Measurements from ENCODE around the gene GALNT11. TPM values are rescaled to one million over a fixed set of nuclear protein-coding genes. Genes with fewer than 3 reads are reported as not detected.

Gene GALNT11
- polyA plus RNA-seq, 2 of the 4 experiments (the other 2 are of a cell fraction), result 27.4 to 44.3 TPM

DNA sequence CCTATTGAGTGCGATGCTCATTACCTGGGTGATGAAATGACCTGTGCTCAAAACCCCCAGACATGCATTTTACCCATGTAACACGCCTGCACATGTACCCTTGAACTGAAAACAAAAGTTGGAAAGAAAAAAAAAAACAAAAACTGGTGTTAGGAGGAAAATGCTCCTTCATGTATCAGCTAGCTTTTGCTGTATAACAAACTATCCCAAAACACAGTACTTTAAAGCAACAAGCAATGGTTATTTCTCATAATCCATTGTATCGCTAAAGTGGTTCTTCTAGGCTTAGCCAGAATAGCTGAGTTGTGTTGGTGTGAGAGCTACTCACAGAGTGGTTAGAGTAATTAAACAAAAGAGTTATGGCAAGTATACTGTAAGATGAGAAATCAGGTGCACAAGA is 12.2 kb upstream of the GALNT11 start (continued):
- TF ChIP-seq POLR2AphosphoS2 (conservative IDR thresholded peaks at IDR 0.05; ENCODE audit: low read length), result no peak
- TF ChIP-seq FOSL2 (IDR thresholded peaks at IDR 0.05), result no peak
- no peak for TF ChIP-seq FOSL2 (CRISPR knock-in tag; IDR thresholded peaks at IDR 0.05)
- TF ChIP-seq, protein P1, sequence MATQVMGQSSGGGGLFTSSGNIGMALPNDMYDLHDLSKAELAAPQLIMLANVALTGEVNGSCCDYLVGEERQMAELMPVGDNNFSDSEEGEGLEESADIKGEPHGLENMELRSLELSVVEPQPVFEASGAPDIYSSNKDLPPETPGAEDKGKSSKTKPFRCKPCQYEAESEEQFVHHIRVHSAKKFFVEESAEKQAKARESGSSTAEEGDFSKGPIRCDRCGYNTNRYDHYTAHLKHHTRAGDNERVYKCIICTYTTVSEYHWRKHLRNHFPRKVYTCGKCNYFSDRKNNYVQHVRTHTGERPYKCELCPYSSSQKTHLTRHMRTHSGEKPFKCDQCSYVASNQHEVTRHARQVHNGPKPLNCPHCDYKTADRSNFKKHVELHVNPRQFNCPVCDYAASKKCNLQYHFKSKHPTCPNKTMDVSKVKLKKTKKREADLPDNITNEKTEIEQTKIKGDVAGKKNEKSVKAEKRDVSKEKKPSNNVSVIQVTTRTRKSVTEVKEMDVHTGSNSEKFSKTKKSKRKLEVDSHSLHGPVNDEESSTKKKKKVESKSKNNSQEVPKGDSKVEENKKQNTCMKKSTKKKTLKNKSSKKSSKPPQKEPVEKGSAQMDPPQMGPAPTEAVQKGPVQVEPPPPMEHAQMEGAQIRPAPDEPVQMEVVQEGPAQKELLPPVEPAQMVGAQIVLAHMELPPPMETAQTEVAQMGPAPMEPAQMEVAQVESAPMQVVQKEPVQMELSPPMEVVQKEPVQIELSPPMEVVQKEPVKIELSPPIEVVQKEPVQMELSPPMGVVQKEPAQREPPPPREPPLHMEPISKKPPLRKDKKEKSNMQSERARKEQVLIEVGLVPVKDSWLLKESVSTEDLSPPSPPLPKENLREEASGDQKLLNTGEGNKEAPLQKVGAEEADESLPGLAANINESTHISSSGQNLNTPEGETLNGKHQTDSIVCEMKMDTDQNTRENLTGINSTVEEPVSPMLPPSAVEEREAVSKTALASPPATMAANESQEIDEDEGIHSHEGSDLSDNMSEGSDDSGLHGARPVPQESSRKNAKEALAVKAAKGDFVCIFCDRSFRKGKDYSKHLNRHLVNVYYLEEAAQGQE (IDR thresholded peaks at IDR 0.05), result no peak

DNA sequence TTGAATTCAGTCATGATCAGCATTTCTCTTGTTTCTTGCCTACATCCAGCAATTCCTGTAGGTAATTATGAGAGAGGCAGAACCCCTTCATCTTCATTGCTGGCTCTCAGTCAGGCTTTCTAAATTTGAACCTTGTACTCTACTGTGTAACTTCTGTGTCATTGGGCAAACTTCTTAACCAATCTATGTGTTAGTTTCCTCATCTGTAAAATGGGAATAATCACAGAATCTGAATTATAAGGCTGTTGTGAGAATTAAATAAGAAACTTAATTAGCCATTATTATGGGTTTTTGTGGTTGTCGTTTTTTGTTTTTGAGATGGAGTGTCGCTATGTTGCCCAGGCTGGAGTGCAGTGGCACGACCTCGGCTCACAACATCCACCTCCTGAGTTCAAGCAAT is 11.5 kb upstream of the GALNT11 start:
- TF ChIP-seq CHD2 (IDR thresholded peaks at IDR 0.05; ENCODE audit: low read length, partially characterized antibody) (no peak), HOXB5 (CRISPR knock-in tag; IDR thresholded peaks at IDR 0.05) (no peak), RARB (CRISPR knock-in tag; IDR thresholded peaks at IDR 0.05) (no peak), CBX2 (IDR thresholded peaks at IDR 0.05; ENCODE audit: borderline replicate concordance, low read depth) (no peak), RAD21 (conservative IDR thresholded peaks at IDR 0.05 in 1 of 2, IDR thresholded peaks at IDR 0.05 in 1 of 2) (no peak), HOXA7 (CRISPR knock-in tag; IDR thresholded peaks at IDR 0.05) (no peak), SREBF2 (IDR thresholded peaks at IDR 0.05) (no peak), POLR2A (IDR thresholded peaks at IDR 0.05; ENCODE audit: low read length) (no peak), ZFP36 (IDR thresholded peaks at IDR 0.05; ENCODE audit: borderline replicate concordance, partially characterized antibody) (no peak), TFCP2L1 (CRISPR knock-in tag; IDR thresholded peaks at IDR 0.05) (no peak), NPAS2 (CRISPR knock-in tag; IDR thresholded peaks at IDR 0.05; ENCODE audit: borderline replicate concordance) (no peak)
- TF ChIP-seq, protein P2, sequence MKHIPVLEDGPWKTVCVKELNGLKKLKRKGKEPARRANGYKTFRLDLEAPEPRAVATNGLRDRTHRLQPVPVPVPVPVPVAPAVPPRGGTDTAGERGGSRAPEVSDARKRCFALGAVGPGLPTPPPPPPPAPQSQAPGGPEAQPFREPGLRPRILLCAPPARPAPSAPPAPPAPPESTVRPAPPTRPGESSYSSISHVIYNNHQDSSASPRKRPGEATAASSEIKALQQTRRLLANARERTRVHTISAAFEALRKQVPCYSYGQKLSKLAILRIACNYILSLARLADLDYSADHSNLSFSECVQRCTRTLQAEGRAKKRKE (CRISPR knock-in tag; IDR thresholded peaks at IDR 0.05; ENCODE audit: low read depth), result no peak
- TF ChIP-seq, protein P3, sequence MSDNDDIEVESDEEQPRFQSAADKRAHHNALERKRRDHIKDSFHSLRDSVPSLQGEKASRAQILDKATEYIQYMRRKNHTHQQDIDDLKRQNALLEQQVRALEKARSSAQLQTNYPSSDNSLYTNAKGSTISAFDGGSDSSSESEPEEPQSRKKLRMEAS (IDR thresholded peaks at IDR 0.05), result no peak
- no peak overlapping the region for H3K4me2 ChIP-seq
- WGBS (ENCODE audit: missing lambda C conversion rate), result 73% methylated on average over 4 of the region's 4 CpGs
- H3K4me1 ChIP-seq, result no peaks in the 10 kb centered on the region
- FAIRE-seq, result no peak
- ChIA-PET POLR2A (no interaction called here), CTCF (no interaction called here)
- peaks cover 6% of the 10 kb centered on the region; the same call in 1 of the 3 replicates for H3K9me3 ChIP-seq
- no peak overlapping the region for H3K27ac ChIP-seq
- DNase-seq (ENCODE audit: low read depth in 1 of 2, low spot score in 1 of 2), result no peak
- ATAC-seq, result no peak
- H3K4me3 ChIP-seq, result no peak overlapping the region

DNA sequence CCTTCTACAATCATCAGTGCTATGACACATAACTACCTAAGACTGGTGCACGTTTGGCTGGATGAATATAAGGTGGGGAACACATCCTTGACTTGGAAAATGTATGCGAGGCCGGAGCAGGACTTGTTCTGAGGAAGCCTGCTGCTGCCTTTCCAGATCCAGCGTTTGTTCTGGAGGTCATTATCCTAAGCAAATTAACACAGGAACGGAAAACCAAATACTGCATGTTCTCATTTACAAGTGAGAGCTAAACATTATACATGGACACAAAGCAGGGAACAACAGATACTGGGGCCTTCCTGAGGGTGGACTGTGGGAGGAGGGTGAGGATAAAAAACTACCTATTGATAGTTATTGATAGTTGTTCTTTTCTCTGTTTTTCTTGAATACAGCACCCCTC is 10.8 kb upstream of the GALNT11 start:
- DNase-seq (ENCODE audit: low read depth in 1 of 2, low spot score in 1 of 2) (no peak), FAIRE-seq (no peak), ATAC-seq (no peak)
- Histone ChIP-seq H3K4me3 (no peak overlapping the region), H3K27ac (no peak overlapping the region), H3K4me2 (no peak overlapping the region), H3K9me3 (peaks cover 6% of the 10 kb centered on the region; the same call in 1 of the 3 replicates), H3K4me1 (no peaks in the 10 kb centered on the region)
- ChIA-PET POLR2A (no interaction called here), CTCF (interaction anchor here (0.8 kb wide), 1 partner anchor 11 kb away, joined by 4 read pairs; the partner anchor contains the start of gene GALNT11)
- no peak for TF ChIP-seq POLR2AphosphoS2 (conservative IDR thresholded peaks at IDR 0.05; ENCODE audit: low read length)
- TF ChIP-seq, protein P4, sequence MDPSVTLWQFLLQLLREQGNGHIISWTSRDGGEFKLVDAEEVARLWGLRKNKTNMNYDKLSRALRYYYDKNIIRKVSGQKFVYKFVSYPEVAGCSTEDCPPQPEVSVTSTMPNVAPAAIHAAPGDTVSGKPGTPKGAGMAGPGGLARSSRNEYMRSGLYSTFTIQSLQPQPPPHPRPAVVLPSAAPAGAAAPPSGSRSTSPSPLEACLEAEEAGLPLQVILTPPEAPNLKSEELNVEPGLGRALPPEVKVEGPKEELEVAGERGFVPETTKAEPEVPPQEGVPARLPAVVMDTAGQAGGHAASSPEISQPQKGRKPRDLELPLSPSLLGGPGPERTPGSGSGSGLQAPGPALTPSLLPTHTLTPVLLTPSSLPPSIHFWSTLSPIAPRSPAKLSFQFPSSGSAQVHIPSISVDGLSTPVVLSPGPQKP (IDR thresholded peaks at IDR 0.05; ENCODE audit: low read depth, low read length), result no peak
- 54% methylated on average over 5 of the region's 5 CpGs for WGBS (ENCODE audit: missing lambda C conversion rate)

Data from A549 (cell line).